ENCODE measurements around the gene MSN.

DNA sequence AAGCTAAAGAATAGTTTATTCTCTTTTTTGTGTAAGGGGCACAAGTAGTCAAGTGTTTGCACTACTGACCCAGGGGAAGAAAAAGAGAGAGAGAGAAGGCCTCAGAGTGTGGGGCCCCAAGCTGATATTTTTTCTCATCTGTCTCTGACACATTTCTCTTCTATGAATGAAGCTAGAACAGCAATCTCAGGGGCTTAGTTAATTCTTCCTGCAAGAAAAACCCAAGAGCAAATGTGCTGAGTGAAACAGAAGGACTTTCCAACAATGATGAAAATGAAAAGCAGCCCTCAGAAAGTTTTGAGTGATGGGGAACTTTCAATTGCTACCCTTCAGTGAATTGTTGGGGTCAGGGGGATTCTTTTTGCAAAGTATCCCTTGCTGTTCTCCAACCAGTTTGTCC lies 9.2 kb upstream of the MSN start:
- TF ChIP-seq, protein P1, sequence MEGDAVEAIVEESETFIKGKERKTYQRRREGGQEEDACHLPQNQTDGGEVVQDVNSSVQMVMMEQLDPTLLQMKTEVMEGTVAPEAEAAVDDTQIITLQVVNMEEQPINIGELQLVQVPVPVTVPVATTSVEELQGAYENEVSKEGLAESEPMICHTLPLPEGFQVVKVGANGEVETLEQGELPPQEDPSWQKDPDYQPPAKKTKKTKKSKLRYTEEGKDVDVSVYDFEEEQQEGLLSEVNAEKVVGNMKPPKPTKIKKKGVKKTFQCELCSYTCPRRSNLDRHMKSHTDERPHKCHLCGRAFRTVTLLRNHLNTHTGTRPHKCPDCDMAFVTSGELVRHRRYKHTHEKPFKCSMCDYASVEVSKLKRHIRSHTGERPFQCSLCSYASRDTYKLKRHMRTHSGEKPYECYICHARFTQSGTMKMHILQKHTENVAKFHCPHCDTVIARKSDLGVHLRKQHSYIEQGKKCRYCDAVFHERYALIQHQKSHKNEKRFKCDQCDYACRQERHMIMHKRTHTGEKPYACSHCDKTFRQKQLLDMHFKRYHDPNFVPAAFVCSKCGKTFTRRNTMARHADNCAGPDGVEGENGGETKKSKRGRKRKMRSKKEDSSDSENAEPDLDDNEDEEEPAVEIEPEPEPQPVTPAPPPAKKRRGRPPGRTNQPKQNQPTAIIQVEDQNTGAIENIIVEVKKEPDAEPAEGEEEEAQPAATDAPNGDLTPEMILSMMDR (IDR thresholded peaks at IDR 0.05): no peak
- TF ChIP-seq EP300 (IDR thresholded peaks at IDR 0.05): no peak
